Measurements from ENCODE around the gene LNX1. TPM values are rescaled to one million over a fixed set of nuclear protein-coding genes. Genes with fewer than 3 reads are reported as not detected.

Gene LNX1
- total RNA-seq, 1 experiment from 2014 or later, result 1.7 TPM

GRCh38 chr4:53484911-53485657 is 106.2 kb downstream of the LNX1 start:
- no peak overlapping the region for H3K27ac ChIP-seq (ENCODE audit: insufficient read length, low read depth, low read length)
- H2BK120ac ChIP-seq (ENCODE audit: low read depth, low read length, poor library complexity, severe bottlenecking), result no peak overlapping the region
- H3K4me2 ChIP-seq (ENCODE audit: insufficient read depth, insufficient read length, low read length), result no peak overlapping the region
- no peak overlapping the region for H3K14ac ChIP-seq (ENCODE audit: insufficient read depth, low read length)
- no peak overlapping the region for H3K56ac ChIP-seq (ENCODE audit: insufficient read length, low read depth, low read length)
- H3K23me2 ChIP-seq (ENCODE audit: insufficient read length, low read depth, low read length, poor library complexity, severe bottlenecking), result no peaks in the 10 kb centered on the region
- H3T11ph ChIP-seq (ENCODE audit: low read length), result no peak overlapping the region
- Mint-ChIP-seq H3K4me1 (peaks cover 18 to 22% of the 10 kb centered on the region in 2 experiments), H3K27me3 (ENCODE audit: low read depth) (no peaks in the 10 kb centered on the region; the same call in none of the 2 replicates), H3K9me3 (no peaks in the 10 kb centered on the region; a peak in 1 of 5 replicates), H3K27ac (no peak overlapping the region), H3K36me3 (ENCODE audit: insufficient read depth in 1 of 3, low read depth in 3 of 3) (peaks cover 0 to 15% (median 0%) of the 10 kb centered on the region in 3 experiments; a peak in 1 of 7 replicates), H3K4me3 (no peak overlapping the region)
- H4K5ac ChIP-seq (ENCODE audit: insufficient read length, low read depth, low read length), result no peak overlapping the region
- no peak overlapping the region for H2BK15ac ChIP-seq (ENCODE audit: low read depth, low read length)
- WGBS (ENCODE audit: extremely low coverage, insufficient read length, low lambda C conversion rate), result no CpG with 5 or more reads among the region's 5 CpGs
- H2BK5ac ChIP-seq (ENCODE audit: insufficient read length, low read length), result no peak overlapping the region
- no peak overlapping the region for H3K18ac ChIP-seq (ENCODE audit: insufficient read length, low read depth, low read length)
- no peaks in the 10 kb centered on the region for H3K79me1 ChIP-seq (ENCODE audit: insufficient read depth, low read depth, low read length, poor library complexity, severe bottlenecking)
- no peak overlapping the region for H2BK12ac ChIP-seq (ENCODE audit: insufficient read length, low read depth, low read length)
- no peak overlapping the region for H4K8ac ChIP-seq (replicated peaks; ENCODE audit: insufficient read length, low read depth, low read length)
- no peak overlapping the region for H3K9ac ChIP-seq (ENCODE audit: extremely low read depth, insufficient read length, low read length)
- H3K9me3 ChIP-seq (ENCODE audit: control insufficient read depth, low read depth, low read length), result no peaks in the 10 kb centered on the region
- H2AFZ ChIP-seq (ENCODE audit: low read length), result no peak overlapping the region
- no peaks in the 10 kb centered on the region for H3K4me1 ChIP-seq (ENCODE audit: insufficient read depth, low read length)
- no peak overlapping the region for H3K4ac ChIP-seq (ENCODE audit: low read depth, low read length)
- H2AK5ac ChIP-seq (ENCODE audit: insufficient read length, low read length), result no peak overlapping the region
- no peaks in the 10 kb centered on the region for H3K79me2 ChIP-seq (ENCODE audit: insufficient read depth, low read length)
- no peak overlapping the region for H3K23ac ChIP-seq (ENCODE audit: insufficient read length, low read depth, low read length)
- no peak overlapping the region for H2BK20ac ChIP-seq (ENCODE audit: low read depth, low read length, poor library complexity, severe bottlenecking)
- no peak for TF ChIP-seq CTCF (conservative IDR thresholded peaks at IDR 0.05)
- H4K20me1 ChIP-seq (ENCODE audit: control insufficient read depth, insufficient read depth, insufficient read length), result no peaks in the 10 kb centered on the region
- no peaks in the 10 kb centered on the region for H3K27me3 ChIP-seq (ENCODE audit: insufficient read depth, low read length)
- no peak overlapping the region for H4K91ac ChIP-seq (ENCODE audit: insufficient read length, low read depth, low read length)
- DNase-seq, result no peak
